AG10803 (cell line): ENCODE results near the gene CDH4.

Experiments used
- DNase-seq: peaks from one replicate; pipeline ENCODE4 v3.0.0; 2010; ENCODE audit warnings: low read depth
- H3K4me3 ChIP-seq: 2 replicates; pipeline ENCODE4 v1.5.1; 2011; ENCODE audit warnings: mild to moderate bottlenecking, low read length, control low read depth
- TF ChIP-seq, protein P1 (sequence below): conservative IDR thresholded peaks from 2 replicates; pipeline ENCODE4 v1.5.1; 2011; ENCODE audit warnings: mild to moderate bottlenecking, low read length, control low read depth, inconsistent platforms

Gene CDH4

DNA sequence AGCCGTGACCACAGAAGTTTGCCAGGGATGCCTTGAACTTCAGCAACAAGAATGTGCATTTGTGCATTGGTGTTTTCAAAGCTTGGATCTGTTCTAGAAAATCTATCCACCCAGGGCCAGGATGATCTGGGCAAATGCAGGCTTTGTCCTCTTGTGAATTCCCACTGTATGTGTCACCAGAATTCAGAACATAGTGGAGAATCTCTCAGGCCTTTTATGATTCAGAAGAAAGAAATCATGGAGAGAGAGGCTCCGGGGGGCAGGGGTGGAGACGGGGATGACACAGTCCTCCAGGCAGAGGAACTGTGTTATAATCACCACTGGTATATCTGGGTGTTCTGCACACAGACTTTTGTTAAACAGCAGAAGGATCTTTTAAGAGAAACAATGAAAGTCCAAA, 304.1 kb downstream of the CDH4 start:
- peak; percentile 95 for DNase-seq

GRCh38 chr20:61556673-61557072, 304.6 kb downstream of the CDH4 start:
- DNase-seq, result no peak
- TF ChIP-seq, protein P1, sequence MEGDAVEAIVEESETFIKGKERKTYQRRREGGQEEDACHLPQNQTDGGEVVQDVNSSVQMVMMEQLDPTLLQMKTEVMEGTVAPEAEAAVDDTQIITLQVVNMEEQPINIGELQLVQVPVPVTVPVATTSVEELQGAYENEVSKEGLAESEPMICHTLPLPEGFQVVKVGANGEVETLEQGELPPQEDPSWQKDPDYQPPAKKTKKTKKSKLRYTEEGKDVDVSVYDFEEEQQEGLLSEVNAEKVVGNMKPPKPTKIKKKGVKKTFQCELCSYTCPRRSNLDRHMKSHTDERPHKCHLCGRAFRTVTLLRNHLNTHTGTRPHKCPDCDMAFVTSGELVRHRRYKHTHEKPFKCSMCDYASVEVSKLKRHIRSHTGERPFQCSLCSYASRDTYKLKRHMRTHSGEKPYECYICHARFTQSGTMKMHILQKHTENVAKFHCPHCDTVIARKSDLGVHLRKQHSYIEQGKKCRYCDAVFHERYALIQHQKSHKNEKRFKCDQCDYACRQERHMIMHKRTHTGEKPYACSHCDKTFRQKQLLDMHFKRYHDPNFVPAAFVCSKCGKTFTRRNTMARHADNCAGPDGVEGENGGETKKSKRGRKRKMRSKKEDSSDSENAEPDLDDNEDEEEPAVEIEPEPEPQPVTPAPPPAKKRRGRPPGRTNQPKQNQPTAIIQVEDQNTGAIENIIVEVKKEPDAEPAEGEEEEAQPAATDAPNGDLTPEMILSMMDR, result no peak
- no peak overlapping the region for H3K4me3 ChIP-seq

More for the DNA sequence above, 304.1 kb downstream of the CDH4 start:
- no peak overlapping the region for H3K4me3 ChIP-seq
- TF ChIP-seq, protein P1, result no peak

- TF ChIP-seq, protein P1, result no peak
- no peak for DNase-seq
- H3K4me3 ChIP-seq, result no peak overlapping the region
These were observed 305.6 kb downstream of the CDH4 start for GRCh38 chr20:61557621-61558020.

DNA sequence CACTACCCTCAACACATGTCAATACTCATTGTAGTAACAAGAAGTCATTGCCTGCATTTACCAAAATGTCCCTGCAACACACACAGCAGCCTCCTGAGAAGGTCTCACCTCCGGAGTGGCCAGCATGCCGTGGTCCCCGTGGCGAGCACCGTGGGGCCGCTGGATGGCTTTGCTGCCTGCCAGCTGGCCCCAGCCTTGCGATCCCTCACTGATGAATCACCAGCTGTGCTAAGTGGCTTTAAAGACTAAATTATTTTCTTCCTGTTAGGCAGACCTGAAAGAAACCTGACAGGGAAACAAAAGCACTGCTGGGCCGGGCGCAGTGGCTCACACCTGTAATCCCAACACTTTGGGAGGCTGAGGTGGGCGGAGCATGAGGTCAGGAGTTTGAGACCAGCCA, 306.7 kb downstream of the CDH4 start:
- DNase-seq, result peak; percentile 40
- H3K4me3 ChIP-seq, result no peak overlapping the region
- TF ChIP-seq, protein P1, result no peak

- H3K4me3 ChIP-seq, result no peak overlapping the region
- TF ChIP-seq, protein P1, result no peak
- no peak for DNase-seq
These were observed 307.8 kb downstream of the CDH4 start for GRCh38 chr20:61559706-61560315.

- TF ChIP-seq, protein P1, result peak; percentile 54
- DNase-seq, result peak; percentile 91
- H3K4me3 ChIP-seq, result no peak overlapping the region
These were observed 308.3 kb downstream of the CDH4 start for GRCh38 chr20:61560361-61560853.

GRCh38 chr20:61561111-61561830, 309.2 kb downstream of the CDH4 start:
- H3K4me3 ChIP-seq, result no peak overlapping the region
- DNase-seq, result peak; percentile 69
- TF ChIP-seq, protein P1, result no peak
